Smooth muscle cell (in vitro differentiated cells): Measurements from ENCODE around the gene PRTG. TPM values are rescaled to one million over a fixed set of nuclear protein-coding genes. Genes with fewer than 3 reads are reported as not detected.
A peak's percentile ranks its signal among the peaks of the same experiment; 100 is the strongest.
"Not testable (repeated sequence)": the region's sequence is repeated elsewhere in the genome, so short reads cannot be mapped to it uniquely, and the experiment has no call there.

ENCODE experiments used
- DNase-seq: peaks from one replicate; lab custom pipeline; 2025; ENCODE audit not compliant: unreplicated experiment; lab: John Stamatoyannopoulos, UW
- H2AFZ ChIP-seq: fragments of 200-600 bp; sonication (generic); 2 replicates; pipeline ENCODE4 v1.6.0; 2016; ENCODE audit warnings: antibody characterized with exemption, low read depth, mild to moderate bottlenecking
- H3F3A ChIP-seq: fragments of 200-600 bp; sonication (generic); 2 replicates; pipeline ENCODE4 v1.6.0; 2017; ENCODE audit warnings: antibody characterized with exemption, low read depth
- H3K27ac ChIP-seq: fragments of 200-600 bp; sonication (generic); 2 replicates; pipeline ENCODE4 v1.5.1; 2016; ENCODE audit warnings: low read depth, mild to moderate bottlenecking
- H3K27me3 ChIP-seq: fragments of 200-600 bp; sonication (generic); 2 replicates; pipeline ENCODE4 v1.6.1; 2016; ENCODE audit warnings: low read depth, mild to moderate bottlenecking
- H3K36me3 ChIP-seq: fragments of 200-600 bp; sonication (generic); 2 replicates; pipeline ENCODE4 v1.5.1; 2016; ENCODE audit warnings: low read depth
- H3K4me1 ChIP-seq: fragments of 200-600 bp; sonication (generic); 2 replicates; pipeline ENCODE4 v1.5.1; 2016; ENCODE audit warnings: low read depth
- H3K4me2 ChIP-seq: fragments of 200-600 bp; sonication (generic); 2 replicates; pipeline ENCODE4 v1.6.0; 2016; ENCODE audit warnings: mild to moderate bottlenecking
- H3K4me3 ChIP-seq: fragments of 200-600 bp; sonication (generic); 2 replicates; pipeline ENCODE4 v1.5.1; 2016; ENCODE audit warnings: mild to moderate bottlenecking
- H3K79me2 ChIP-seq: fragments of 200-600 bp; sonication (generic); 2 replicates; pipeline ENCODE4 v1.6.0; 2016; ENCODE audit warnings: low read depth, mild to moderate bottlenecking
- H3K9ac ChIP-seq: fragments of 200-600 bp; sonication (generic); 2 replicates; pipeline ENCODE4 v1.6.0; 2016; ENCODE audit warnings: low read depth
- H3K9me3 ChIP-seq: fragments of 200-600 bp; sonication (generic); replicated peaks from 2 replicates; pipeline ENCODE4 v1.5.1; 2016; ENCODE audit warnings: low read depth
- H4K20me1 ChIP-seq: fragments of 200-600 bp; sonication (generic); 2 replicates; pipeline ENCODE4 v1.6.0; 2016; ENCODE audit warnings: low read depth
- WGBS: methylation state at CpG from one replicate; pipeline ENCODE4 v1.1.7; 2016; ENCODE audit warnings: low lambda C conversion rate; 5-methylcytosine and 5-hydroxymethylcytosine counted together
- polyA plus RNA-seq: library from polyadenylated mRNA; unstranded; fragments of >200 nt; fragmentation: Nextera tagmentation; extraction: Ambion mirVana; gene quantifications from 2 replicates; pipeline ENCODE4 v1.2.1, GENCODE V29; 2016
- total RNA-seq: library from RNA; depleted of rRNA; stranded (reverse); fragments of >200 nt; gene quantifications from 2 replicates; pipeline ENCODE4 v1.2.3, GENCODE V29; 2014
- TF ChIP-seq, protein P1 (sequence below): fragments of 200-600 bp; sonication (generic); IDR thresholded peaks from 2 replicates; pipeline ENCODE4 v1.5.1; 2017; ENCODE audit warnings: borderline replicate concordance, mild to moderate bottlenecking, antibody characterized with exemption; ENCODE audit not compliant: insufficient read depth, poor library complexity, severe bottlenecking

PRTG gene
- total and polyA plus RNA-seq, 2 experiments from 2014 or later: 2.4 to 17.2 TPM

DNA sequence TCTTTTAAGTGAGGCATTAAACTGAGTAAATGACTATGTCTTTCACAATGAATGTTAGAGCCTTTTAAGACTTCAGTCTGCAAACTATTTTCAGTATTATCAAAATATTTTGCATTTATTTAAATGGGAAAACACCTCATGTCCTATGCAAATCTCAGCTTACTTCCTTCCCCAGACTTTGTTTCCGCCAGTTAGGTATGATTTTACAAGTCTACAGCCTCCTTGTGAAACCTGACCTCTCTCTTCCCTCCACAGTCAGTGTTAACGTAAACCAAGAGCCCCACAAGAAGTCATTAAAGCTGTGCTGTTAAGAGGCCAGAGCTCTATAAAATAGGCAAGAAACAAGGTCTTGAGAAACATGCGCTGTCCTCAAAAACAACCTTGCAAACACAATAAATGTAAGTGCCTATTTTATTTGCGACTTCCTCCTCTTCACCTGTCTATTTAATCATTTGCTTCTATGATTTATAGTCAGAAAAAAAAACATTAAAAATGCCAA, 48.3 kb downstream of the PRTG start:
- H3K27me3 ChIP-seq: no peaks in the 10 kb centered on the region
- H3K4me3 ChIP-seq: peak overlapping the region; percentile 8
- H3K79me2 ChIP-seq: peaks cover 23% of the 10 kb centered on the region
- peaks cover 23% of the 10 kb centered on the region for H3K4me1 ChIP-seq
- H3F3A ChIP-seq: no peaks in the 10 kb centered on the region
- H3K27ac ChIP-seq: peak overlapping the region; percentile 48
- TF ChIP-seq, protein P1, sequence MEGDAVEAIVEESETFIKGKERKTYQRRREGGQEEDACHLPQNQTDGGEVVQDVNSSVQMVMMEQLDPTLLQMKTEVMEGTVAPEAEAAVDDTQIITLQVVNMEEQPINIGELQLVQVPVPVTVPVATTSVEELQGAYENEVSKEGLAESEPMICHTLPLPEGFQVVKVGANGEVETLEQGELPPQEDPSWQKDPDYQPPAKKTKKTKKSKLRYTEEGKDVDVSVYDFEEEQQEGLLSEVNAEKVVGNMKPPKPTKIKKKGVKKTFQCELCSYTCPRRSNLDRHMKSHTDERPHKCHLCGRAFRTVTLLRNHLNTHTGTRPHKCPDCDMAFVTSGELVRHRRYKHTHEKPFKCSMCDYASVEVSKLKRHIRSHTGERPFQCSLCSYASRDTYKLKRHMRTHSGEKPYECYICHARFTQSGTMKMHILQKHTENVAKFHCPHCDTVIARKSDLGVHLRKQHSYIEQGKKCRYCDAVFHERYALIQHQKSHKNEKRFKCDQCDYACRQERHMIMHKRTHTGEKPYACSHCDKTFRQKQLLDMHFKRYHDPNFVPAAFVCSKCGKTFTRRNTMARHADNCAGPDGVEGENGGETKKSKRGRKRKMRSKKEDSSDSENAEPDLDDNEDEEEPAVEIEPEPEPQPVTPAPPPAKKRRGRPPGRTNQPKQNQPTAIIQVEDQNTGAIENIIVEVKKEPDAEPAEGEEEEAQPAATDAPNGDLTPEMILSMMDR: no peak
- no peaks in the 10 kb centered on the region for H3K36me3 ChIP-seq
- no peak for DNase-seq
- H2AFZ ChIP-seq: no peak overlapping the region
- no peaks in the 10 kb centered on the region for H3K9me3 ChIP-seq
- 9% methylated on average over 4 of the region's 4 CpGs for WGBS
- H4K20me1 ChIP-seq: no peaks in the 10 kb centered on the region
- peak overlapping the region; percentile 80 for H3K4me2 ChIP-seq
- no peak overlapping the region for H3K9ac ChIP-seq

DNA sequence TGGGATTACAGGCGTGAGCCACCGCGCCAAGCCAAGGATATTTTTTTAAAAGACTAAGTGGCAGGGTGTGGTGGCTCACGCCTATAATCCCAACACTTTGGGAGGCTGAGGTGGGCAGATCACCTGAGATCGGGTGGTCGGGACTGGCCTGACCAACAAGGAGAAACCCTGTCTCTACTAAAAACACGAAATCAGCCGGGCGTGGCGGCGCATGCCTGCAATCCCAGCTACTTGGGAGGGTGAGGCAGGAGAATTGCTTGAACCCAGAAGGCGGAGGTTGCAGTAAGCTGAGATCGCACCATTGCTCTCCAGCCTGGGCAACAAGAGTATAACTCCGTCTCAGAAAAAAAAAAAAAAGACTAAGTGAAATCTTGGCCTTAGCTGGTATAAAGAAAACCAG, 49.8 kb downstream of the PRTG start:
- not testable (repeated sequence) for H3K27ac ChIP-seq, H3K36me3 ChIP-seq, H2AFZ ChIP-seq, H4K20me1 ChIP-seq, H3K9me3 ChIP-seq, H3K4me2 ChIP-seq, H3F3A ChIP-seq, DNase-seq, H3K4me3 ChIP-seq, H3K27me3 ChIP-seq, H3K9ac ChIP-seq
- 96% methylated on average over 14 of the region's 14 CpGs for WGBS
- Histone ChIP-seq H3K79me2 (peaks cover 23% of the 10 kb centered on the region), H3K4me1 (peaks cover 23% of the 10 kb centered on the region)

DNA sequence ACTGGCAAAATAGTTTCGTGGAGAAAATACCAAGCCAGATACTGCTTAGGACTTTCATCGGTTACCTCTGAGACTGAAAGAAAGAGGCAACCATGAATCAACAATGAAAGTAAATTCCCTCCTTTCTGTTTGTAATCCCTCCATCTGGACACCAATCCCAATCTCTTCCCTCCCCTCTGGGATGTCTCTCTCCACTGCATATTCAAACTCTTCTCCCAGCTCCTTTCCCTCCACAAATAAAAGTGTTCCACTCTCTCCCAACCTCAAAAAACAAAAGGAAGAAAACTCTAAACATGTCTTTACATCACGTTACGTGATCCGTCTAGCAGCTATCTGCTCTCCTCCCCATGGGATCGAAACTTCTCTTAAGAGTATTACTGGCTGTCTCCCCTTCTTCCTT, 55.2 kb downstream of the PRTG start:
- H3K27me3 ChIP-seq: no peaks in the 10 kb centered on the region
- DNase-seq: no peak
- H3K9ac ChIP-seq: no peak overlapping the region
- peaks cover 14% of the 10 kb centered on the region for H3K79me2 ChIP-seq
- 91% methylated on average over 6 of the region's 6 CpGs for WGBS
- TF ChIP-seq, protein P1: no peak
- H3K4me3 ChIP-seq: no peak overlapping the region
- H3K9me3 ChIP-seq: no peaks in the 10 kb centered on the region
- H4K20me1 ChIP-seq: no peaks in the 10 kb centered on the region
- peaks cover 11% of the 10 kb centered on the region for H3K4me1 ChIP-seq
- H3K36me3 ChIP-seq: no peaks in the 10 kb centered on the region
- H3K27ac ChIP-seq: no peak overlapping the region
- H3F3A ChIP-seq: no peaks in the 10 kb centered on the region
- H3K4me2 ChIP-seq: no peak overlapping the region
- H2AFZ ChIP-seq: no peak overlapping the region

DNA sequence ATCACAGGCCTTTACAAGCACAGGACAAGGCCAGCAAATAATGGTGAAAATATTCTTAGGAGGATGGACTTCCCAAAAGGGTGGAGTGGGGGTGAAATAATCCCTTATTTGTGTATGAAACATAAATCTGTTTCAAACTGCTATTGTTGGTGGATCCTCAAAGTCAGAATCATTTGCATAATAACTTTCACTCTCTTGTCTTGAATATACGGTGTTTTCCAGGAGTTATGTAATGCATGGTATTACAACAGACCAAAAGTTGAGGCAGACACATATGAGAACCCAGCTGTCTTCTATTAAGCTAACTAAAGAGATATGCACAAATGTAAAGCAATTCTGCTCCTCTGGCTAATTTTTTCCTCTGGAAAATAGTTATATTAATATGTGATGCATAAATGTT, 57.7 kb downstream of the PRTG start:
- no peak for DNase-seq
- TF ChIP-seq, protein P1: no peak
- Histone ChIP-seq H3K36me3 (no peaks in the 10 kb centered on the region), H3F3A (no peaks in the 10 kb centered on the region), H4K20me1 (no peaks in the 10 kb centered on the region), H3K9me3 (no peaks in the 10 kb centered on the region), H3K4me2 (no peak overlapping the region), H3K4me3 (no peak overlapping the region), H3K27me3 (no peaks in the 10 kb centered on the region), H3K79me2 (peaks cover 8% of the 10 kb centered on the region), H3K4me1 (peaks cover 14% of the 10 kb centered on the region), H2AFZ (no peak overlapping the region), H3K9ac (no peak overlapping the region), H3K27ac (no peak overlapping the region)
- WGBS: 27% methylated on average over 1 of the region's 1 CpG
